ENCODE results near the gene DENND4A. TPM values are rescaled to one million over a fixed set of nuclear protein-coding genes. Genes with fewer than 3 reads are reported as not detected.
A peak's percentile ranks its signal among the peaks of the same experiment; 100 is the strongest.

DENND4A gene
- total and polyA plus RNA-seq, 4 donors, result 25.0 to 69.6 (median 38.7) TPM

DNA sequence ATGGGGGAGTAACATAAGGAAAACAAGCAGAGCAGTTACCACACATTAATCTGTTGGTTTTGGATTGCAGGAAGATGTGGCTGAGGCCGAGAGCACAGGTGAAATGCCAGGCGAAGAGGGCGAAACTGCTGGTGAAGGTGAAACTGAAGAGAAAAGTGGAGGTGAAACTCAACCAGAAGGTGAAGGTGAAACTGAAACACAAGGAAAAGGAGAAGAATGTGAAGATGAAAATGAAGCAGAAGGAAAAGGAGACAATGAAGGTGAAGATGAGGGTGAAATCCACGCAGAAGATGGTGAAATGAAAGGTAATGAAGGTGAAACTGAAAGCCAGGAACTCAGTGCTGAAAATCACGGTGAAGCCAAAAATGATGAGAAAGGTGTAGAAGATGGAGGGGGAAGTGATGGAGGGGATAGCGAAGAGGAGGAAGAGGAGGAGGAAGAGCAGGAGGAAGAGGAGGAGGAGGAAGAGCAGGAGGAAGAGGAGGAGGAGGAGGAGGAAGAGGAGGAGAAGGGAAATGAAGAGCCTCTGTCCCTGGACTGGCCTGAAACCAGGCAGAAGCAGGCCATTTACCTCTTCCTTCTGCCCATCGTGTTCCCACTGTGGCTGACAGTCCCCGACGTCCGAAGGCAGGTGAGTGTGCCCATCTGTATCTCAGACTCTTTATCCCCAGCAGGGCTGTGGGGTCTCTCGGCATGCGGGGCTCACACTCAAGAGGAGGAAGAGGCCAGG is 141.6 kb downstream of the DENND4A start:
- Histone ChIP-seq H3K9me3 (ENCODE audit: control insufficient read depth, insufficient read depth, low read length) (no peaks in the 10 kb centered on the region), H3K36me3 (ENCODE audit: control insufficient read depth, insufficient read depth, low read length) (peaks cover 7% of the 10 kb centered on the region), H3K27me3 (ENCODE audit: control insufficient read depth, insufficient read depth, low read length) (no peaks in the 10 kb centered on the region), H3K27ac (ENCODE audit: low read depth, low read length) (no peak overlapping the region), H3K4me1 (ENCODE audit: control insufficient read depth, insufficient read depth, low read length) (no peaks in the 10 kb centered on the region), H3K4me3 (ENCODE audit: low read depth, low read length) (no peak overlapping the region)
- no peak for DNase-seq (ENCODE audit: low read depth in 4 of 6, low spot score in 6 of 6)
- WGBS (ENCODE audit: insufficient coverage), result 93% methylated on average over 10 of the region's 12 CpGs

DNA sequence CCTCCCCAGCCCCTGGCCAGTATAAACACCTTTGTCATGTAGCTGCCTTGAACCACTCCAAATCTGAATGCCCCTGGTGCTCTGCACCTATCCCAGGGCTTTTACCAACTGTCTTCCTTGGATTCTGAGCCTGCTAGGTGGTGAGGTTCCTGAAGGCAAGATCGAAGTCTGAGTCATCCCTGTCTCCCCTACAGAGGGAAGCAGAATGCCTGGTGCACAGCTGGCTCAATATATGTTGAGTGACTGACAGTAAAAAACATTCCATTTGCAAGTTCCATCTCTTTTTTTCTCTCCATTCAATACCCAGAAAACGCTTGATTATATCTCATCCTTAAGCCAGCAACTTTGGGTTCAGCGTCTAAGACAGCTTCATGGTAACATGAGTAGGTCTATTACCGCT is 145.6 kb downstream of the DENND4A start:
- Histone ChIP-seq H3K27ac (ENCODE audit: low read depth, low read length) (no peak overlapping the region), H3K36me3 (ENCODE audit: control insufficient read depth, insufficient read depth, low read length) (peaks cover 5% of the 10 kb centered on the region), H3K4me1 (ENCODE audit: control insufficient read depth, insufficient read depth, low read length) (peaks cover 5% of the 10 kb centered on the region), H3K9me3 (ENCODE audit: control insufficient read depth, insufficient read depth, low read length) (no peaks in the 10 kb centered on the region), H3K4me3 (ENCODE audit: low read depth, low read length) (no peak overlapping the region), H3K27me3 (ENCODE audit: control insufficient read depth, insufficient read depth, low read length) (no peaks in the 10 kb centered on the region)
- DNase-seq (ENCODE audit: low read depth in 4 of 6, low spot score in 6 of 6), result no peak
- 92% methylated on average over 2 of the region's 4 CpGs for whole genome bisulfite sequencing (ENCODE audit: insufficient coverage)

DNA sequence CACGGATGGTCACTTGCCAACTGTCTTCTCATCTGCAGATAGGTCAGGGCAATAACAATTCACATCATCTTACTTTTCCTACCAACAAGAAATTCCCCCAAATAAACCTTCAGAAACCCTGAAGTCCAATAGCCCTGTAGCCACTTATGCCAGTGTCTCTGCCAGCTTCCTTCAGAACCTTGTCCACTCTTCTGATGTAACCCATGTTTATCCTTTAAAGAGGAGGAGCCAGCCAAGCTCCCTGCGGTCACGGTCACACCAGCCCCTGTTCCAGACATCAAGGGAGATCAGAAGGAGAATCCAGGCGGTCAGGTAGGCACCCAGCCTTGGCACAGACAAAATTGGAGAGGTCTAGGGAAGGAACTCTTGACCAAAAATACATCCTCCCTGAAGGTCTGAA is 146.7 kb downstream of the DENND4A start:
- Histone ChIP-seq H3K4me3 (ENCODE audit: low read depth, low read length) (no peak overlapping the region), H3K36me3 (ENCODE audit: control insufficient read depth, insufficient read depth, low read length) (no peaks in the 10 kb centered on the region), H3K4me1 (ENCODE audit: control insufficient read depth, insufficient read depth, low read length) (peaks cover 6% of the 10 kb centered on the region), H3K27ac (ENCODE audit: low read depth, low read length) (no peak overlapping the region), H3K27me3 (ENCODE audit: control insufficient read depth, insufficient read depth, low read length) (no peaks in the 10 kb centered on the region), H3K9me3 (ENCODE audit: control insufficient read depth, insufficient read depth, low read length) (no peaks in the 10 kb centered on the region)
- 77% methylated on average over 3 of the region's 4 CpGs for WGBS (ENCODE audit: insufficient coverage)
- DNase-seq (ENCODE audit: low read depth in 4 of 6, low spot score in 6 of 6), result no peak

DNA sequence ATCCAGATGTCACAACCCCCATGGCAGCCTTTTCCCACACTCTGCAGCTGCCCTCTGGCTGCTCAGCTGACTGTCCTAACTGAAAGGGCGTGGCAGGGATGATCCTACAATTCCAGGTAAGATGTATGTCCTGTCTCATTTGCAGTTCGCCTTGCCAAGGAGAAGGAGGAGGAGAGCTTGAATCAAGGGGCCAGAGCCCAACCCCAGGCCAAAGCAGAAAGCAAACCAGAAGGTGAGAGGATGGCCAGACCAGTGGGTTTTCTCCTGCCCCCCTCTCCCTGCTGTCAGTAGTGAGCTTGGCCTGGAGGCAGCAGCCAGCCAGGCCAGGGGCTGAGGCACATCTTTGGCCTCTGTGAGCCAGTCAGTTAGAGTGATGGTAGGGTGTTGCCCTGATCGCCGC is 147.8 kb downstream of the DENND4A start:
- no peaks in the 10 kb centered on the region for H3K36me3 ChIP-seq (ENCODE audit: control insufficient read depth, insufficient read depth, low read length)
- no peaks in the 10 kb centered on the region for H3K9me3 ChIP-seq (ENCODE audit: control insufficient read depth, insufficient read depth, low read length)
- peaks cover 6% of the 10 kb centered on the region for H3K4me1 ChIP-seq (ENCODE audit: control insufficient read depth, insufficient read depth, low read length)
- H3K27ac ChIP-seq (ENCODE audit: low read depth, low read length), result no peak overlapping the region
- no peak overlapping the region for H3K4me3 ChIP-seq (ENCODE audit: low read depth, low read length)
- 84% methylated on average over 2 of the region's 4 CpGs for WGBS (ENCODE audit: insufficient coverage)
- no peak for DNase-seq (ENCODE audit: low read depth in 4 of 6, low spot score in 6 of 6)
- no peaks in the 10 kb centered on the region for H3K27me3 ChIP-seq (ENCODE audit: control insufficient read depth, insufficient read depth, low read length)

DNA sequence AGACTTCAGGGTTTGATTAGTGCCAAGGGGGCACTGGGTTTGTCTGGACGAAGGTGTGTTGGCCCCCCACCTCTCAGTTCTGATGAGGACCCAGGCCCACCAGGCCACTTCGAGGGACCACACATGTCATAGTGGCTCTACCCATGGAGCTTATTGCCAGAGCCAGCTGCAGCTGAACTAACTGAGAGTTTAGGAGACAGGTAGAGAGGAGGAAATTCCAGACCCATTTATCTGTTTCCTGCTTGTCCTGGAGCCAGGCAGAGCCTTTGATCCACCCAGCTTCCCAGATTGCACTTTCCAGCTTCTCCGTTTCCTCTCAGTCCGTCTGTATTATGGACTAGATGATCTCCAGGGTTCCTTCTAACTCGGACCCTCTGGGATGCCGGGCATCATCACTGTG is 149.5 kb downstream of the DENND4A start:
- peaks cover 6% of the 10 kb centered on the region for H3K4me1 ChIP-seq (ENCODE audit: control insufficient read depth, insufficient read depth, low read length)
- no peak overlapping the region for H3K4me3 ChIP-seq (ENCODE audit: low read depth, low read length)
- DNase-seq (ENCODE audit: low read depth in 4 of 6, low spot score in 6 of 6), result no peak
- H3K36me3 ChIP-seq (ENCODE audit: control insufficient read depth, insufficient read depth, low read length), result no peaks in the 10 kb centered on the region
- no peak overlapping the region for H3K27ac ChIP-seq (ENCODE audit: low read depth, low read length)
- WGBS (ENCODE audit: insufficient coverage), result 78% methylated on average over 2 of the region's 6 CpGs
- H3K9me3 ChIP-seq (ENCODE audit: control insufficient read depth, insufficient read depth, low read length), result no peaks in the 10 kb centered on the region
- no peaks in the 10 kb centered on the region for H3K27me3 ChIP-seq (ENCODE audit: control insufficient read depth, insufficient read depth, low read length)

DNA sequence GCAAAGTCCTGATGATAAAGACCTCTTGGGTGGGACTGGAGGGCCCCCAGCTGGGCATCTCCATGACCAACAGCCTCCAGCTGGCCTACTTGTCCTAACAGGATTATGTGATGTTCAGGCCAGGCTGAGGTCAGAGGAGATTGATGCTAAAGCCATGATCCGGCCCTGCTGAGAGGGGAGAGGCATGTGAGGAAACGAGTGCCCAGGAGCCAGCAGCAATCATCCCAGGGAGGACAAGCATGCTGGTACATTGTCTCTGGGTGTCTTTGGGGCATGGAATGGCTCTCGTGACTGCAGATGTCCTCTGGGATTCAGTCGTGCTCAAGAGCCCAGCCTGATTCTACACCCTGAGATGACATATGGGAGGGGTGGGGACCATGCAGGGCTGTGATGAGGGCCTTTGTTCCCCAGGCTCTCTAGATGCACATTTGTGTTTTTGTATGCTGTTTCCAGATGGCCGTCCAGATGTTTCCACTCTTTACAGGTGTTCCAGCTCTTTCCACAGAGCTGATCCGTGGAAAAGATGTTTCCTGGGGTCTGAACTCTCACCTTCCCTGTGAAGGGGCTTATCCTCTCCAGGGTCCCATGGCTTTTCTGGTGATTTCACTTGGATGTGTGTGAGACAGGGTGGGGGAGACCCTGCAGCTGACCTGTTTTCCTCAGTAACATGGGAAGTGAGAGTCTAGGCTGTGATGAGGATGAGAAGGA is 150.2 kb downstream of the DENND4A start:
- 74% methylated on average over 5 of the region's 6 CpGs for whole genome bisulfite sequencing (ENCODE audit: insufficient coverage)

DNA sequence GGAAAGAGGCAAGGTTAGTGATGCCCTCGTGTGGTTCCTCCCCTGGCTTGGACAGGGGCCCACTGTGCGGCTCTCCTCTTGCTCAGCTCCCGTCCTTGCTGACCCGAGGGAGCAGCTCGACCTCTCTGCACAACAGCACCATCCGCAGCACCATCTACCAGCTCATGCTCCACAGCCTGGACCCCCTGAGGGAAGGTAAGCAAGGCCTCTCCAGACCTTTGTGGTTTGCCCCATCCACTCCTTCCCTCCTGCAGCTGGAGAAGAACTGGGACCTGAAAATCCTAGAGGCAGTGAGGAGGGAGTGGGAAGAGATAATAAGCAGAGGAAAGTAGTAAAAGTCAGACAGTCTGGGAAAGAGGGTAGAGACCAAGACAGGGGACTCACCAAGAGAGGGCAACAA is 152.6 kb downstream of the DENND4A start:
- no peak for DNase-seq (ENCODE audit: low read depth in 4 of 6, low spot score in 6 of 6)
- Histone ChIP-seq H3K27ac (ENCODE audit: low read depth, low read length) (no peak overlapping the region), H3K27me3 (ENCODE audit: control insufficient read depth, insufficient read depth, low read length) (no peaks in the 10 kb centered on the region), H3K36me3 (ENCODE audit: control insufficient read depth, insufficient read depth, low read length) (no peaks in the 10 kb centered on the region), H3K4me1 (ENCODE audit: control insufficient read depth, insufficient read depth, low read length) (peaks cover 6% of the 10 kb centered on the region), H3K9me3 (ENCODE audit: control insufficient read depth, insufficient read depth, low read length) (no peaks in the 10 kb centered on the region), H3K4me3 (ENCODE audit: low read depth, low read length) (no peak overlapping the region)
- 73% methylated on average over 3 of the region's 6 CpGs for WGBS (ENCODE audit: insufficient coverage)

More for the DNA sequence above, 150.2 kb downstream of the DENND4A start:
- H3K9me3 ChIP-seq (ENCODE audit: control insufficient read depth, insufficient read depth, low read length), result no peaks in the 10 kb centered on the region
- H3K36me3 ChIP-seq (ENCODE audit: control insufficient read depth, insufficient read depth, low read length), result no peaks in the 10 kb centered on the region
- H3K4me1 ChIP-seq (ENCODE audit: control insufficient read depth, insufficient read depth, low read length), result peaks cover 6% of the 10 kb centered on the region
- peak in 2 of 6 donors; percentile 7 to 34 for DNase-seq (ENCODE audit: low read depth in 4 of 6, low spot score in 6 of 6)
- no peak overlapping the region for H3K27ac ChIP-seq (ENCODE audit: low read depth, low read length)
- no peak overlapping the region for H3K4me3 ChIP-seq (ENCODE audit: low read depth, low read length)
- H3K27me3 ChIP-seq (ENCODE audit: control insufficient read depth, insufficient read depth, low read length), result no peaks in the 10 kb centered on the region

DNA sequence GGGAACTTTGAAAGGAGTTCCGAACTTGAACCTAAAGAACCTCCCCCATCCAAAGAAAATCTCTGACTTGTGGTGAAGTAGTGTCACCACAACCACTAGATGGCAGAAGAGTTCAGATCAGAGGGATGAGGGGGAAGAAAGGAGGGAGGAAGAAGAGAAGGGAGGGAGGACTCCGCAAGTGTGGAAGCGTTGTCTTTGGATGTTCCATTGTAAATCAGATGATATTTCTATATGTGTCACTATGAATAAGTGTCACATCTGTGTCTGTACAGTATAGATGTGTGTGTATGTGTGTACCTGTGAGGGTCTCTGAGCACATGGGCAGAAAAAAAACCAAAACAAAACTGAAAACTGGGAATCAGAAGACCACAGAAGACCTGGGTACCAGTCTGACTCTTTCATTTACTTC is 153.4 kb downstream of the DENND4A start:
- no CpG with 5 or more reads among the region's 3 CpGs for WGBS (ENCODE audit: insufficient coverage)
- no peaks in the 10 kb centered on the region for H3K27me3 ChIP-seq (ENCODE audit: control insufficient read depth, insufficient read depth, low read length)
- peaks cover 6% of the 10 kb centered on the region for H3K4me1 ChIP-seq (ENCODE audit: control insufficient read depth, insufficient read depth, low read length)
- H3K27ac ChIP-seq (ENCODE audit: low read depth, low read length), result no peak overlapping the region
- no peaks in the 10 kb centered on the region for H3K9me3 ChIP-seq (ENCODE audit: control insufficient read depth, insufficient read depth, low read length)
- H3K36me3 ChIP-seq (ENCODE audit: control insufficient read depth, insufficient read depth, low read length), result no peaks in the 10 kb centered on the region
- peak; percentile 44 to 92 (median 62) for DNase-seq (ENCODE audit: low read depth in 4 of 6, low spot score in 6 of 6)
- no peak overlapping the region for H3K4me3 ChIP-seq (ENCODE audit: low read depth, low read length)

DNA sequence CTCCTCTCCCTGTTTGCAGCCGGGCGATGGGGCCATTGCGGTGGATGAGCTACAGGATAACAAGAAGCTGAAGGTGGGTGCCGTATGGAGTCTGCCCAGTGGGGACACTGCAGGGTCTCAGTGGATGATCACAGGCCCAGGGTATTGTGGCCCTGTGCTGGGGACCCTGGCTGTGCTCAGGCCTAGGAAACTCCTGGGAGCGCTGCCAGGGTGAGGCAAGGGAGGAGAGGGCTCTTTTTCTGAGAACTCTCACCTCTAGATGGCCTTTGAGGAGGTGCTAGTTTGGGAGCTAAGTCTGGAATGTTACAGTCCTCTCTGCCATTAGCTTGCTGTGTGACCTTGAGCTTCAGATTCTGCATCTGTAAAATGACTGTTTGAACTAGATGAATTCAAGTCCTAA is 154.0 kb downstream of the DENND4A start:
- no peaks in the 10 kb centered on the region for H3K36me3 ChIP-seq (ENCODE audit: control insufficient read depth, insufficient read depth, low read length)
- H3K4me1 ChIP-seq (ENCODE audit: control insufficient read depth, insufficient read depth, low read length), result peaks cover 6% of the 10 kb centered on the region
- 75% methylated on average over 5 of the region's 5 CpGs for WGBS (ENCODE audit: insufficient coverage)
- H3K4me3 ChIP-seq (ENCODE audit: low read depth, low read length), result no peak overlapping the region
- DNase-seq (ENCODE audit: low read depth in 4 of 6, low spot score in 6 of 6), result peak in 1 of 6 donors; percentile 7
- no peak overlapping the region for H3K27ac ChIP-seq (ENCODE audit: low read depth, low read length)
- no peaks in the 10 kb centered on the region for H3K9me3 ChIP-seq (ENCODE audit: control insufficient read depth, insufficient read depth, low read length)
- H3K27me3 ChIP-seq (ENCODE audit: control insufficient read depth, insufficient read depth, low read length), result no peaks in the 10 kb centered on the region

DNA sequence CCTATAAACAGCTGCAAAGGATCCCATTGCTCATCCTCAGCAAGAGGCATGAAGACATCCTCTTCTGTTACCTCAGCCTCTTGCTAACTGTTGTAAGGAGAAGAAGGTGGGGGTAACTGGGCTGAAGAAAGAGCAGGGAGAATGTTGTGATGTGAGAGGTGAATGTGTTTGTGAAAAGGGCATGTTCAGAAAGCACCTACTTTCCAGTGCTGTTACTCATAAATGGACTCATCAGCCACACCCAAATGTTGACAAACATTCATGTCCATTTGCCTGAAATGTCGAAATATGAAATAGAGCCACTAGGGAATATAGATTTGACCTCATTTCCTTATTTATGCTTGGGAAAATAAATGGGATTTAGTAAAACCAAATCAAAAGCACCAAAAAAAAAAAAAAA is 157.7 kb downstream of the DENND4A start:
- Histone ChIP-seq H3K4me3 (ENCODE audit: low read depth, low read length) (no peak overlapping the region), H3K4me1 (ENCODE audit: control insufficient read depth, insufficient read depth, low read length) (no peaks in the 10 kb centered on the region), H3K27me3 (ENCODE audit: control insufficient read depth, insufficient read depth, low read length) (no peaks in the 10 kb centered on the region), H3K9me3 (ENCODE audit: control insufficient read depth, insufficient read depth, low read length) (no peaks in the 10 kb centered on the region), H3K36me3 (ENCODE audit: control insufficient read depth, insufficient read depth, low read length) (no peaks in the 10 kb centered on the region), H3K27ac (ENCODE audit: low read depth, low read length) (no peak overlapping the region)
- no peak for DNase-seq (ENCODE audit: low read depth in 4 of 6, low spot score in 6 of 6)
- no CpG with 5 or more reads among the region's 1 CpG for WGBS (ENCODE audit: insufficient coverage)

Measured in spinal cord (tissue), 10 donors.